Left forelimb (tissue), 1 donor: ENCODE measurements around the gene AMH.

ENCODE experiments used
- DNase-seq: peaks from one replicate; pipeline ENCODE4 v3.0.0-alpha.2; 2018; ENCODE audit warnings: low spot score

The AMH gene

GRCh38 chr19:2287585-2288337 lies 38.6 kb downstream of the AMH start:
- no peak for DNase-seq

- DNase-seq = no peak
Measured at GRCh38 chr19:2288338-2288817, 39.3 kb downstream of the AMH start.

GRCh38 chr19:2288818-2289713 lies 39.9 kb downstream of the AMH start:
- no peak for DNase-seq

- DNase-seq = no peak
Measured at GRCh38 chr19:2289714-2290435, 40.8 kb downstream of the AMH start.

- DNase-seq = no peak
Measured at GRCh38 chr19:2290441-2291184, 41.5 kb downstream of the AMH start.

- no peak for DNase-seq
Measured at GRCh38 chr19:2291185-2291751, 42.1 kb downstream of the AMH start.

- DNase-seq = no peak
Measured at GRCh38 chr19:2294687-2295335, 45.7 kb downstream of the AMH start.

- no peak for DNase-seq
Measured at GRCh38 chr19:2296141-2296540, 47.0 kb downstream of the AMH start.

- DNase-seq = no peak
Measured at GRCh38 chr19:2300533-2300932, 51.4 kb downstream of the AMH start.
